ENCODE measurements around the gene CA5A.
"Not testable (repeated sequence)": the region's sequence is repeated elsewhere in the genome, so short reads cannot be mapped to it uniquely, and the experiment has no call there.

CA5A gene

GRCh38 chr16:87885371-87885967, 50.9 kb downstream of the CA5A start:
- not testable (repeated sequence) for H3K36me3 Mint-ChIP-seq; H3K27me3 Mint-ChIP-seq; H3K4me3 Mint-ChIP-seq; H3K4me1 Mint-ChIP-seq (ENCODE audit: low read depth); H3K27ac Mint-ChIP-seq; H3K9me3 Mint-ChIP-seq (ENCODE audit: low read depth)

GRCh38 chr16:87882436-87883019, 53.8 kb downstream of the CA5A start:
- no peaks in the 10 kb centered on the region for H3K36me3 Mint-ChIP-seq
- no peaks in the 10 kb centered on the region for H3K27me3 Mint-ChIP-seq
- H3K27ac Mint-ChIP-seq: no peak overlapping the region
- no peak overlapping the region for H3K4me3 Mint-ChIP-seq
- no peaks in the 10 kb centered on the region for H3K9me3 Mint-ChIP-seq (ENCODE audit: low read depth)
- H3K4me1 Mint-ChIP-seq (ENCODE audit: low read depth): peaks cover 10% of the 10 kb centered on the region

- H3K36me3 Mint-ChIP-seq: no peaks in the 10 kb centered on the region
- H3K4me3 Mint-ChIP-seq: no peak overlapping the region
- no peaks in the 10 kb centered on the region for H3K9me3 Mint-ChIP-seq (ENCODE audit: low read depth)
- no peaks in the 10 kb centered on the region for H3K27me3 Mint-ChIP-seq
- H3K27ac Mint-ChIP-seq: peak overlapping the region; percentile 34
- peaks cover 14% of the 10 kb centered on the region for H3K4me1 Mint-ChIP-seq (ENCODE audit: low read depth)
Observed at GRCh38 chr16:87881324-87882200, 54.8 kb downstream of the CA5A start.

- no peak overlapping the region for H3K27ac Mint-ChIP-seq
- no peaks in the 10 kb centered on the region for H3K27me3 Mint-ChIP-seq
- H3K36me3 Mint-ChIP-seq: no peaks in the 10 kb centered on the region
- H3K9me3 Mint-ChIP-seq (ENCODE audit: low read depth): no peaks in the 10 kb centered on the region
- H3K4me3 Mint-ChIP-seq: no peak overlapping the region
- peaks cover 25% of the 10 kb centered on the region for H3K4me1 Mint-ChIP-seq (ENCODE audit: low read depth)
Observed at GRCh38 chr16:87880117-87880696, 56.1 kb downstream of the CA5A start.

GRCh38 chr16:87879411-87880013, 56.8 kb downstream of the CA5A start:
- H3K36me3 Mint-ChIP-seq; H3K27me3 Mint-ChIP-seq; H3K4me3 Mint-ChIP-seq; H3K9me3 Mint-ChIP-seq (ENCODE audit: low read depth): not testable (repeated sequence)
- Mint-ChIP-seq H3K27ac (peak overlapping the region; percentile 29), H3K4me1 (ENCODE audit: low read depth) (peaks cover 32% of the 10 kb centered on the region)

- no peaks in the 10 kb centered on the region for H3K27me3 Mint-ChIP-seq
- H3K4me1 Mint-ChIP-seq (ENCODE audit: low read depth): peaks cover 36% of the 10 kb centered on the region
- H3K4me3 Mint-ChIP-seq: no peak overlapping the region
- peak overlapping the region; percentile 41 for H3K27ac Mint-ChIP-seq
- H3K9me3 Mint-ChIP-seq (ENCODE audit: low read depth): no peaks in the 10 kb centered on the region
- H3K36me3 Mint-ChIP-seq: no peaks in the 10 kb centered on the region
Observed at GRCh38 chr16:87878704-87879103, 57.6 kb downstream of the CA5A start.

- H3K36me3 Mint-ChIP-seq: no peaks in the 10 kb centered on the region
- H3K27me3 Mint-ChIP-seq: no peaks in the 10 kb centered on the region
- no peak overlapping the region for H3K4me3 Mint-ChIP-seq
- no peaks in the 10 kb centered on the region for H3K9me3 Mint-ChIP-seq (ENCODE audit: low read depth)
- H3K27ac Mint-ChIP-seq: peak overlapping the region; percentile 75
- peaks cover 36% of the 10 kb centered on the region for H3K4me1 Mint-ChIP-seq (ENCODE audit: low read depth)
Observed at GRCh38 chr16:87877942-87878507, 58.3 kb downstream of the CA5A start.

- Mint-ChIP-seq H3K27me3 (no peaks in the 10 kb centered on the region), H3K4me1 (ENCODE audit: low read depth) (peaks cover 55% of the 10 kb centered on the region), H3K27ac (peak overlapping the region; percentile 96), H3K4me3 (peak overlapping the region; percentile 67), H3K9me3 (ENCODE audit: low read depth) (no peaks in the 10 kb centered on the region), H3K36me3 (no peaks in the 10 kb centered on the region)
Observed at GRCh38 chr16:87874639-87875427, 61.5 kb downstream of the CA5A start.

- peak overlapping the region; percentile 32 for H3K4me3 Mint-ChIP-seq
- H3K27ac Mint-ChIP-seq: peak overlapping the region; percentile 87
- peaks cover 45% of the 10 kb centered on the region for H3K4me1 Mint-ChIP-seq (ENCODE audit: low read depth)
- not testable (repeated sequence) for H3K9me3 Mint-ChIP-seq (ENCODE audit: low read depth); H3K27me3 Mint-ChIP-seq
- peaks cover 12% of the 10 kb centered on the region for H3K36me3 Mint-ChIP-seq
Observed at GRCh38 chr16:87870418-87871291, 65.7 kb downstream of the CA5A start.

GRCh38 chr16:87869879-87870417, 66.4 kb downstream of the CA5A start:
- not testable (repeated sequence) for H3K9me3 Mint-ChIP-seq (ENCODE audit: low read depth); H3K27me3 Mint-ChIP-seq
- peaks cover 43% of the 10 kb centered on the region for H3K4me1 Mint-ChIP-seq (ENCODE audit: low read depth)
- peak overlapping the region; percentile 32 for H3K4me3 Mint-ChIP-seq
- H3K27ac Mint-ChIP-seq: peak overlapping the region; percentile 68
- H3K36me3 Mint-ChIP-seq: peaks cover 15% of the 10 kb centered on the region

- not testable (repeated sequence) for H3K27me3 Mint-ChIP-seq; H3K9me3 Mint-ChIP-seq (ENCODE audit: low read depth)
- Mint-ChIP-seq H3K27ac (peak within 1 kb of the TSS; percentile 100), H3K4me3 (peak within 1 kb of the TSS; percentile 99), H3K4me1 (ENCODE audit: low read depth) (peaks cover 43% of the 10 kb centered on the region), H3K36me3 (peaks cover 16% of the 10 kb centered on the region)
Observed at GRCh38 chr16:87869061-87869878, 67.1 kb downstream of the CA5A start, which contains the start of gene SLC7A5. SLC7A5 (minus strand) TSS chr16:87869507; CDS start chr16:87869422, 85 bp downstream.

- Mint-ChIP-seq H3K27ac (peak overlapping the region; percentile 100), H3K4me3 (peak overlapping the region; percentile 99), H3K4me1 (ENCODE audit: low read depth) (peaks cover 44% of the 10 kb centered on the region), H3K36me3 (peaks cover 16% of the 10 kb centered on the region)
- not testable (repeated sequence) for H3K9me3 Mint-ChIP-seq (ENCODE audit: low read depth); H3K27me3 Mint-ChIP-seq
Observed at GRCh38 chr16:87868254-87869029, 67.9 kb downstream of the CA5A start.
